Choroid plexus epithelial cell (primary cell): ENCODE results near the gene NRDC.

Source experiments
- DNase-seq: peaks from one replicate; pipeline ENCODE4 v3.0.0-alpha.2; 2010; ENCODE audit warnings: low read depth
- H3K4me3 ChIP-seq: 2 replicates; pipeline ENCODE4 v1.5.1; 2011; ENCODE audit warnings: low read depth, mild to moderate bottlenecking, control low read depth, low read length, moderate library complexity
- CTCF ChIP-seq: conservative IDR thresholded peaks from 2 replicates; pipeline ENCODE4 v1.5.1; 2011; ENCODE audit warnings: low read depth, mild to moderate bottlenecking, control low read depth, inconsistent platforms, low read length, moderate library complexity

The NRDC gene

DNA sequence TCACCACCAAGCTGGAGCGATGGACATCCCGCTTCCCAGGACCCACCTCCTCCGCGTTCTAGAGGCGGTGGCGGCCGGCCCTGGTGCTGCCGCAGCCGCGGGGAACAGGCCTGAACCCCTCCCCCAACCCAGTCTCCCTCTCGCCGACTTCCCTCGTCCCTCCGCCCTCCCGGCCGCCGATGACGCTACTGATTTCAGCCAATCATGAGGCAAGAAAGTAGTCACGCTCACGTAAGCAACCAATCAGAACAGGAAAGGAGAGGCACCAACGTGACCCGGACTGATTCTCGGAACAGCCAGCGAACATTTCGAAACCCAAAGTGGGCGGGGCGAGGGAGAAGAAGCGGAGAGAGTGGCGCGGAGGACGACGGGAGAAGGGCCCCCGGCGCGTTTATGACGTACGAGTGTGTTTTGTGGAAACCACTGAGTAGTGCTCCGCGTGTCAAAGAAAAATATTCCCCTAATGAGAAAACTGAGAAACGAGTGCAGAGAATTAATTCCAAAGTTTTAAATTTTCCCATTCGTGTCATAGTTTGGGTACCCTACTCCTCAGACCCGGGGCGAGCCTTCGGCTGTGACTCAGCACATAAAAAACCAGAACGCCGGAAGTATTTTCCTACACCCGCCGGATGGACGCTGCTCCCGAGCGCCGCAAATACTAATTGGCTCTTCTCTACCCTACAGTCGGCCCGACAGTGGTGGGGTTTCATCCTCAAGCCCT lies at the start of gene NRDC:
NRDC (minus strand) TSS at position 112 of the 721 bp plus-strand sequence. CDS start 112 bp downstream, outside the sequence.
- DNase-seq = peak; percentile 100
- peak within 1 kb of the TSS; percentile 98 for H3K4me3 ChIP-seq
- TF ChIP-seq CTCF = no peak

DNA sequence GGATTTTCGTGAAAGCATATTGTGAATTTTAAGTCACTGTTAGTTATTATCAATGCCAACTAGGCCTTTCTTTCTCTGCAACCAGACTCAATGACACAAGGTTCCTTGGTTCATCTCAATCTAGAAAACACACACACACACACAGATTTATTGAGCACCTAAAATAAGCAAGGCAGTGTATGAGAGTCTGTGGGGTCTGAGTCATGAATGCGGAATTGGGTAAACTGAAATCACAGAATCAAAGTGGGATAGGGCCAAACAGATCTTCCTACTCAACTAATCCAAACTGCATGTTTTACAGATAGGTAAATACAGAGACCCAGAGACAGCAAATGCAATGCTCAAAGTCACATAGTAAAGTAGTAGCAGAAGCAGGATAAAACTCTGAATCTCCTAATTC lies 48.5 kb upstream of the NRDC start:
- no peak for TF ChIP-seq CTCF
- H3K4me3 ChIP-seq = no peak overlapping the region
- no peak for DNase-seq

- peak; percentile 82 for DNase-seq
- TF ChIP-seq CTCF = peak; percentile 80
- no peak overlapping the region for H3K4me3 ChIP-seq
Measured at GRCh38 chr1:51926171-51926812, 47.8 kb upstream of the NRDC start.

DNA sequence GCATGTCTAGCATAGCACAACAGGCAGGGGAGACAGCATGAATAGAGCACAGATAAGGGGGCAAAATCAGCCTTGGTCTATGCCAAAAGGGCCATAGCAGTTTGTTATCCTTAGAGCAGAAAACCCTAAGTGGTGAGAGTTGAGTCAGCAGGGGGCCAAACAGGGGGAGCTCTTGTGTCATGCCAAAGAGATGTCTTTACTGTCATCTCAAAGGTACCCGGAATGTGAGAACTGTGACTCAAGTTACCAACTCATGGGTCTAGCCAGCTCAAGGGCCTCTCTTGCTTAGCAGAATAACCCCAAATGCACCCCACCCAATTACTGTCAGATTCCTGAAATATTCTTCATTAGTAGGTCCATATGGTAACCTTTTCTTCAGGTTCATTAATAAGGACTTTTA lies 45.9 kb upstream of the NRDC start:
- H3K4me3 ChIP-seq = no peak overlapping the region
- TF ChIP-seq CTCF = no peak
- DNase-seq = peak; percentile 26

GRCh38 chr1:51922040-51922439 lies 43.5 kb upstream of the NRDC start:
- no peak for TF ChIP-seq CTCF
- H3K4me3 ChIP-seq = no peak overlapping the region
- DNase-seq = no peak

DNA sequence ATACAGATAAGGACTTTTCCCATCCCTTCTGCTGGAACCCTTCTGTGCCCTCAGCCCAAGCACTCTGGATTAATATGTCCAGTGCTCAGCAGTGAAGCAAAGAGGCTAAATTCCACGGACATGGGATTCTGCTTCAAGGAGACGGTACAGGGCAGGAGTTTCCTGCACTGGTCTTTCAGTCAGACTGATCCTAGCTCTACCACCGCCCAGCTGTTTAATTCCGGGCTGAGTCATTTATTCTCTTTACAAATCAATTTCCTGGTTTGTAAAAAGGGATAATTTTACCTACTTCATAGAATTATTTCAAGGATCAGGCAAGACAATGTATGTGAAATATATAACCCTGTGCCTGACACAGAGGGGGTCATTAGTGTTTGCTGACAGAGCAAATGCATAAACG lies 41.6 kb upstream of the NRDC start:
- TF ChIP-seq CTCF = no peak
- H3K4me3 ChIP-seq = no peak overlapping the region
- DNase-seq = no peak

DNA sequence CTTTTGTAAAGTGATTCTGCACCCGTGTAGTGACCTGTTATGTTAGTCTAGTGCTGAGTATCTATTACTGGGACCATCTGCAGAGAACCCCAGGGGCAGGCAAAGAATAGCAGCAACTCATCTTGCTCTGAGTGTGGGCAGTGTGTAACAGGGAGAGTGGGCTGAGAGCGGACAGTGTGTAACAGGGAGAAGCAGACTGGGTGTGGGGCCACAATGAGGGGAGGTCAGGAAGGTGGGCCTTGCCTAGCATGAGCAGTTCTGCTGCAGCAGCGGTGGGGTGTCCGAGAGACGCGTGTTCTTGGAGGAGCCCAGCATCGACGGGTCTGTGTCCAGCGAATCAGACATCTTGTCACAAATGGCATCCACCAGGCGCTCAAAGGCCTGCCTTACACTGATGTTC lies 41.2 kb upstream of the NRDC start:
- no peak overlapping the region for H3K4me3 ChIP-seq
- TF ChIP-seq CTCF = no peak
- no peak for DNase-seq
